GM10266 (cell line): ENCODE results near the gene SURF2.

Experiments used
- DNase-seq: peaks from one replicate; pipeline ENCODE4 v3.0.0; 2012; ENCODE audit errors: extremely low spot score
- CTCF ChIP-seq: IDR thresholded peaks from 2 replicates; pipeline ENCODE4 v1.5.1; 2012; ENCODE audit warnings: mild to moderate bottlenecking, low read depth; ENCODE audit not compliant: control insufficient read depth, insufficient read depth; ENCODE audit errors: missing control alignments

Gene SURF2

GRCh38 chr9:133362359-133363044 is 6.2 kb downstream of the SURF2 start:
- no peak for DNase-seq
- TF ChIP-seq CTCF = no peak

DNA sequence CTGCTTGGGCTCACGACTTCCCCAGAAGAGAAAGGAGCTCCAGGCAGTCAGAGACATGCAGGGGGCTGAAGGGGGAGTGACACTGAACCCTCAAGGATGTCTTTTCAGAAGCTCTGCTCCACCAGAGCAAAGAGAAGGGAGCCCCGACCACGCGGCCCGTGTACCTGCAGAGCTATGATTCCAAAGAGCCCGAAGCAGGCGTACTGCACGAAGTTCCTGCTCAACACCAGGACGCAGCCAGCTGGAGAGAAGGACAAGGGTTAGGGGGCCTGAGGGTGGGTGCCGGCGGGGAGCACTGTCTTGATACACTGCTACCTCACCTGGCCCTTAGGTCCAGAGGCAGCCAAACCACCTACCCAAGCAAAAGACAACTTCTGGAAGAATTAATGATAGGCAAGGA is 10.1 kb downstream of the SURF2 start:
- no peak for DNase-seq
- TF ChIP-seq CTCF = no peak

GRCh38 chr9:133367221-133367620 is 10.9 kb downstream of the SURF2 start:
- no peak for TF ChIP-seq CTCF

DNA sequence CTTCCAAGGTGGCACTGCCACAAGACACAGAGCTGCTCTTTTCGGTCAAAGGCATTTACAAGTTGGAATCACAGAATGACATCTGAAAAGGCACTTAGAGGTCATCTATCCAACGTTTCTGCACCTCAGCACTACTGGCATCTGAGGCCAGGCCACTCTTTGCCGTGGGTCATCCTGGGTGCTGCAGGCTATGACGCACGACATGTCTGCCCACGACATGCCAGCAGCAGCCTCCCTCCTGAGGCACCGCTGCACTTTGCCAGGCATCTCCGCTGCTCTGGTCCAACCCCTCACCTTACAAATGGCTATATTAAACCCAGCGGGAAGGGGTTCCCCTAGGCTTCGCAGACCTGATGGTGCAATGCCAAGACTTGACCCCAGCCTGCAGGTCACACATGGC is 11.4 kb downstream of the SURF2 start:
- TF ChIP-seq CTCF = no peak
- no peak for DNase-seq

More at GRCh38 chr9:133367221-133367620, 10.9 kb downstream of the SURF2 start:
- DNase-seq = no peak

GRCh38 chr9:133368249-133368881 is 12.0 kb downstream of the SURF2 start:
- TF ChIP-seq CTCF = no peak
- DNase-seq = no peak

DNA sequence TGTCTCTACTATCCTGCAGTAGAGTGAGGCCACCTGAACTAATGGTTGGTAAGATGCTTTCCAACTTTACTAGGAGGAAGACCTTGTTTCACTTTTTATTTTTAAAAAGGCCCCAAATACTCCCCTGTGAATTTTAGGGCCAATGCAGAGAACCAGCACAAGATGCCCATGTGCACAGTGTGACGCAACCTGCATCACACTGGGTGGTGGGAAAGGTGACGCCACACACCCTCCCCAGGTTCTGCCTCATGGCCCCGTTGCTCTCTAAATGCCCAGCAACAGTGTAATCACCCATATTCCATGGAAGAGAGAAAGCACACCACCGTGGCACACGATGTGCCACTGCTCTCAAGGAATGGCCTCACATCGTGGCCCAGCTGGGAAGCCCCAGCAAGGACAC is 13.1 kb downstream of the SURF2 start:
- DNase-seq = no peak
- no peak for TF ChIP-seq CTCF

DNA sequence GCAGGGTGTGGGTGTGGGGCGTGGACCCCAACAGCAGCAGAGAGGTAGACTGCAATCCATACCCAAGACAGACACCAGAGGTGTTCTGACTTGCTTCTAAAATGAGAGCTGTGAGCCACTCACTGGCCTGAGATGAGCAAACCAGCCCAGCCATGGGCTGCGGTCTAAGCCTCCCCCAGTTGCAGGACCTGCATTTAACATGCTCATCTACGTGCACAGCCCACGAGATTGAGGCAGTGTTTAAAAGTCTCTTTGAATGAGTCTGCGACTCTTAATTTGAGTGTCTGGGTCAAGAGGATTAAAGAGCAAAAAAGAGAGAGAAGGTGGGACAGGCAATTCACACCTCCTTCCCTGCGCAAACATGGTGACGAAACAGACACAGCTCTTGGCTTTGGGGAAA is 13.6 kb downstream of the SURF2 start:
- no peak for TF ChIP-seq CTCF
- no peak for DNase-seq
